Neural progenitor cell (in vitro differentiated cells): ENCODE data around the gene SOX11. TPM values are rescaled to one million over a fixed set of nuclear protein-coding genes. Genes with fewer than 3 reads are reported as not detected.

Source experiments
- DNase-seq: peaks from one replicate; pipeline ENCODE4 v3.0.0-alpha.2; 2016; ENCODE audit warnings: low spot score
- H2AFZ ChIP-seq: fragments of 200-600 bp; sonication (generic); replicated peaks from 2 replicates; pipeline ENCODE4 v1.6.1; 2016; ENCODE audit warnings: antibody characterized with exemption
- H3F3A ChIP-seq: fragments of 200-600 bp; sonication (generic); 2 replicates; pipeline ENCODE4 v1.6.1; 2016; ENCODE audit warnings: antibody characterized with exemption, low read depth
- H3K27ac ChIP-seq: fragments of 200-600 bp; sonication (generic); 2 replicates; pipeline ENCODE4 v1.5.1; 2016; ENCODE audit warnings: mild to moderate bottlenecking
- H3K27me3 ChIP-seq: fragments of 200-600 bp; sonication (generic); 2 replicates; pipeline ENCODE4 v1.6.1; 2016; ENCODE audit warnings: mild to moderate bottlenecking, moderate library complexity
- H3K36me3 ChIP-seq: fragments of 200-600 bp; sonication (generic); 2 replicates; pipeline ENCODE4 v1.5.1; 2016
- H3K4me1 ChIP-seq: fragments of 200-600 bp; sonication (generic); 2 replicates; pipeline ENCODE4 v1.6.1; 2016; ENCODE audit warnings: mixed run types
- H3K4me2 ChIP-seq: fragments of 200-600 bp; sonication (generic); 2 replicates; pipeline ENCODE4 v1.6.1; 2016
- H3K4me3 ChIP-seq: fragments of 200-600 bp; sonication (generic); 2 replicates; pipeline ENCODE4 v1.5.1; 2016
- H3K79me2 ChIP-seq: fragments of 200-600 bp; sonication (generic); 2 replicates; pipeline ENCODE4 v1.6.1; 2016; ENCODE audit warnings: low read depth
- H3K9ac ChIP-seq: fragments of 200-600 bp; sonication (generic); 2 replicates; pipeline ENCODE4 v1.6.1; 2016
- H3K9me3 ChIP-seq: fragments of 200-600 bp; sonication (generic); 2 replicates; pipeline ENCODE4 v1.5.1; 2016; ENCODE audit warnings: low read depth
- H4K20me1 ChIP-seq: fragments of 200-600 bp; sonication (generic); 2 replicates; pipeline ENCODE4 v1.6.1; 2016; ENCODE audit warnings: low read depth
- H3K27ac Mint-ChIP-seq: 3 replicates; pipeline ENCODE4 v1.8.0; 2021; ENCODE audit warnings: mixed read lengths
- H3K27me3 Mint-ChIP-seq: 2 replicates; pipeline ENCODE4 v1.8.0; 2022; ENCODE audit warnings: low read depth, mild to moderate bottlenecking, inconsistent platforms, moderate library complexity, mixed read lengths; ENCODE audit not compliant: insufficient read depth
- H3K36me3 Mint-ChIP-seq: 3 replicates; pipeline ENCODE4 v1.8.0; 2021; ENCODE audit warnings: mixed read lengths
- H3K4me1 Mint-ChIP-seq: 3 replicates; pipeline ENCODE4 v1.8.0; 2021; ENCODE audit warnings: mixed read lengths
- H3K4me3 Mint-ChIP-seq: 3 replicates; pipeline ENCODE4 v1.8.0; 2021; ENCODE audit warnings: mild to moderate bottlenecking, moderate library complexity, mixed read lengths
- H3K9me3 Mint-ChIP-seq: 3 replicates; pipeline ENCODE4 v1.8.0; 2020; ENCODE audit warnings: mixed read lengths
- EZH2 ChIP-seq: fragments of 200-600 bp; sonication (generic); IDR thresholded peaks from 2 replicates; pipeline ENCODE4 v1.6.1; 2017; ENCODE audit warnings: antibody characterized with exemption, mild to moderate bottlenecking, moderate library complexity
- EZH2phosphoT487 ChIP-seq: fragments of 200-600 bp; sonication (generic); IDR thresholded peaks from 2 replicates; pipeline ENCODE4 v1.6.1; 2017; ENCODE audit warnings: antibody characterized with exemption
- total RNA-seq: library from RNA; depleted of rRNA; stranded (reverse); fragments of >200 nt; gene quantifications from 2 replicates; pipeline ENCODE4 v1.2.3, GENCODE V29; 2015; ENCODE audit warnings: low replicate concordance
- TF ChIP-seq, protein P1 (sequence below): fragments of 200-600 bp; sonication (generic); IDR thresholded peaks from 2 replicates; pipeline ENCODE4 v1.5.1; 2017; ENCODE audit warnings: antibody characterized with exemption, mild to moderate bottlenecking

SOX11 gene
- total RNA-seq, 1 donor from 2014 or later, result 176 TPM

DNA sequence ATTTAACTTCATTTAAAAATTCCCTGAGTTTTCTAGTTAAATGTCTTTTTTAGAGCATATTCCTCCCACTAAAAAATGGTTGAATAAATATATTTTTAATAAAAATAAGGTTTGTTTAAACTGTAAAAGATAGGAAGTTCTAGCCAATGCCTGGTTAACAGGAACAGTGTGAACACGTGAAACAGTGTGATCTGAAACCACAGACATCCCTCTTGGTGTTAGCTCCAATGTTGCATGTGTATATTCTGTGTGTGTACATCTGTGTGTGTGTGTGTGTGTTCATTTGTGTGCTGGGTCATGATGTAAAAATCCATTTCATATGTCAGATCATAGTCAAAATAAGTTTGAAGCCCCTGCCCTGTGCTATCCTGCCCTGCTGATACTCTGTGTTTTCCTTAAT lies 6.1 kb upstream of the SOX11 start:
- H3K4me3 ChIP-seq, result no peak overlapping the region
- no peak overlapping the region for H3K9ac ChIP-seq
- H4K20me1 ChIP-seq, result no peaks in the 10 kb centered on the region
- H3K36me3 Mint-ChIP-seq, result peaks cover 24% of the 10 kb centered on the region
- no peak overlapping the region for H3K27ac ChIP-seq
- H3K27me3 Mint-ChIP-seq, result no peaks in the 10 kb centered on the region
- no peaks in the 10 kb centered on the region for H3K9me3 ChIP-seq
- no peaks in the 10 kb centered on the region for H3K27me3 ChIP-seq
- DNase-seq, result no peak
- peaks cover 3% of the 10 kb centered on the region for H3F3A ChIP-seq
- peaks cover 43% of the 10 kb centered on the region for H3K79me2 ChIP-seq
- TF ChIP-seq EZH2 (no peak), EZH2phosphoT487 (no peak)
- TF ChIP-seq, protein P1, sequence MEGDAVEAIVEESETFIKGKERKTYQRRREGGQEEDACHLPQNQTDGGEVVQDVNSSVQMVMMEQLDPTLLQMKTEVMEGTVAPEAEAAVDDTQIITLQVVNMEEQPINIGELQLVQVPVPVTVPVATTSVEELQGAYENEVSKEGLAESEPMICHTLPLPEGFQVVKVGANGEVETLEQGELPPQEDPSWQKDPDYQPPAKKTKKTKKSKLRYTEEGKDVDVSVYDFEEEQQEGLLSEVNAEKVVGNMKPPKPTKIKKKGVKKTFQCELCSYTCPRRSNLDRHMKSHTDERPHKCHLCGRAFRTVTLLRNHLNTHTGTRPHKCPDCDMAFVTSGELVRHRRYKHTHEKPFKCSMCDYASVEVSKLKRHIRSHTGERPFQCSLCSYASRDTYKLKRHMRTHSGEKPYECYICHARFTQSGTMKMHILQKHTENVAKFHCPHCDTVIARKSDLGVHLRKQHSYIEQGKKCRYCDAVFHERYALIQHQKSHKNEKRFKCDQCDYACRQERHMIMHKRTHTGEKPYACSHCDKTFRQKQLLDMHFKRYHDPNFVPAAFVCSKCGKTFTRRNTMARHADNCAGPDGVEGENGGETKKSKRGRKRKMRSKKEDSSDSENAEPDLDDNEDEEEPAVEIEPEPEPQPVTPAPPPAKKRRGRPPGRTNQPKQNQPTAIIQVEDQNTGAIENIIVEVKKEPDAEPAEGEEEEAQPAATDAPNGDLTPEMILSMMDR, result no peak
- H3K27ac Mint-ChIP-seq, result no peak overlapping the region
- peaks cover 27% of the 10 kb centered on the region for H3K4me1 Mint-ChIP-seq
- no peak overlapping the region for H3K4me3 Mint-ChIP-seq
- no peaks in the 10 kb centered on the region for H3K36me3 ChIP-seq
- peaks cover 3% of the 10 kb centered on the region for H3K9me3 Mint-ChIP-seq
- H3K4me1 ChIP-seq, result peaks cover 15% of the 10 kb centered on the region
- no peak overlapping the region for H3K4me2 ChIP-seq
- H2AFZ ChIP-seq, result no peak overlapping the region

GRCh38 chr2:5686536-5686935 lies 5.6 kb upstream of the SOX11 start:
- Histone ChIP-seq H3K36me3 (no peaks in the 10 kb centered on the region), H3K9ac (no peak overlapping the region), H2AFZ (no peak overlapping the region), H3K27ac (no peak overlapping the region), H3K4me2 (no peak overlapping the region), H3K4me3 (no peak overlapping the region), H3K4me1 (peaks cover 15% of the 10 kb centered on the region), H4K20me1 (no peaks in the 10 kb centered on the region), H3K27me3 (no peaks in the 10 kb centered on the region), H3K79me2 (peaks cover 47% of the 10 kb centered on the region), H3F3A (peaks cover 3% of the 10 kb centered on the region), H3K9me3 (no peaks in the 10 kb centered on the region)
- Mint-ChIP-seq H3K4me1 (peaks cover 27% of the 10 kb centered on the region), H3K4me3 (no peak overlapping the region), H3K36me3 (peaks cover 19% of the 10 kb centered on the region), H3K27me3 (no peaks in the 10 kb centered on the region), H3K27ac (no peak overlapping the region), H3K9me3 (no peaks in the 10 kb centered on the region)
- DNase-seq, result no peak
- TF ChIP-seq EZH2, result no peak
- TF ChIP-seq, protein P1, result no peak
- TF ChIP-seq EZH2phosphoT487, result no peak

DNA sequence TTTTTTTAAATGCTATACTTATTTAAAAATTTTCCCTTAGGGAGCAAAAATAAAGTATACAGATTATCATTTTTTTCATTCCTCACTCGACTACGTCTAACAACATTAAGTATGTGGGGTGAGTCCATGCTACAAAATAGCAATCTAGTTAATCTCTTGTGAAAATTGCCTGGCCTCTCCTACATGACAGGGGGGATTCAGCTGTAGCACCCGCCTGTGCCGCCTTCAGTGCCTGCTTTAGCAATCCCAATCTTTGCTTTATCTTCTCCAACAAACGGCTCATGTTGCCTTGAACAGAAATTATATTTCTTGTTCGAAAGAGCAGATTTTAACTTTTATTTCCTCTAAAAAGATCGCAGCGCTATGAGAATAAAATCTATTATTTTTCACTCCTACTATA lies 2.4 kb upstream of the SOX11 start:
- Mint-ChIP-seq H3K27me3 (peaks cover 7% of the 10 kb centered on the region), H3K27ac (peak overlapping the region; percentile 100), H3K9me3 (peaks cover 3% of the 10 kb centered on the region), H3K36me3 (peaks cover 12% of the 10 kb centered on the region), H3K4me1 (peaks cover 27% of the 10 kb centered on the region), H3K4me3 (peak overlapping the region; percentile 99)
- no peaks in the 10 kb centered on the region for H3K27me3 ChIP-seq
- H3K9me3 ChIP-seq, result no peaks in the 10 kb centered on the region
- no peak for TF ChIP-seq EZH2phosphoT487
- TF ChIP-seq, protein P1, result no peak
- TF ChIP-seq EZH2, result no peak
- H2AFZ ChIP-seq, result no peak overlapping the region
- peak overlapping the region; percentile 74 for H3K9ac ChIP-seq
- H3K4me2 ChIP-seq, result peak overlapping the region; percentile 96
- DNase-seq, result peak; percentile 49
- peaks cover 23% of the 10 kb centered on the region for H4K20me1 ChIP-seq
- H3K27ac ChIP-seq, result peak overlapping the region; percentile 97
- H3K4me3 ChIP-seq, result peak overlapping the region; percentile 96
- peaks cover 76% of the 10 kb centered on the region for H3K79me2 ChIP-seq
- peaks cover 9% of the 10 kb centered on the region for H3F3A ChIP-seq
- H3K36me3 ChIP-seq, result peaks cover 2% of the 10 kb centered on the region
- peaks cover 15% of the 10 kb centered on the region for H3K4me1 ChIP-seq
